ENCODE measurements around the gene ARIH2.

GRCh38 chr3:48928679-48929078 is 10.0 kb downstream of the ARIH2 start:
- no peak for TF ChIP-seq CTCF (IDR thresholded peaks at IDR 0.05 in 4 of 5, conservative IDR thresholded peaks at IDR 0.05 in 1 of 5)
- TF ChIP-seq POLR2A (IDR thresholded peaks at IDR 0.05): no peak

Measured in gastrocnemius medialis (tissue), 4 donors.